ENCODE results near the gene CLTCL1. TPM values are rescaled to one million over a fixed set of nuclear protein-coding genes. Genes with fewer than 3 reads are reported as not detected.

Gene CLTCL1
- total RNA-seq = 10 to 100 TPM in 3 of 4 donors, 1 to 10 TPM in 1; 8.5 to 19.2 (median 12.8) TPM

DNA sequence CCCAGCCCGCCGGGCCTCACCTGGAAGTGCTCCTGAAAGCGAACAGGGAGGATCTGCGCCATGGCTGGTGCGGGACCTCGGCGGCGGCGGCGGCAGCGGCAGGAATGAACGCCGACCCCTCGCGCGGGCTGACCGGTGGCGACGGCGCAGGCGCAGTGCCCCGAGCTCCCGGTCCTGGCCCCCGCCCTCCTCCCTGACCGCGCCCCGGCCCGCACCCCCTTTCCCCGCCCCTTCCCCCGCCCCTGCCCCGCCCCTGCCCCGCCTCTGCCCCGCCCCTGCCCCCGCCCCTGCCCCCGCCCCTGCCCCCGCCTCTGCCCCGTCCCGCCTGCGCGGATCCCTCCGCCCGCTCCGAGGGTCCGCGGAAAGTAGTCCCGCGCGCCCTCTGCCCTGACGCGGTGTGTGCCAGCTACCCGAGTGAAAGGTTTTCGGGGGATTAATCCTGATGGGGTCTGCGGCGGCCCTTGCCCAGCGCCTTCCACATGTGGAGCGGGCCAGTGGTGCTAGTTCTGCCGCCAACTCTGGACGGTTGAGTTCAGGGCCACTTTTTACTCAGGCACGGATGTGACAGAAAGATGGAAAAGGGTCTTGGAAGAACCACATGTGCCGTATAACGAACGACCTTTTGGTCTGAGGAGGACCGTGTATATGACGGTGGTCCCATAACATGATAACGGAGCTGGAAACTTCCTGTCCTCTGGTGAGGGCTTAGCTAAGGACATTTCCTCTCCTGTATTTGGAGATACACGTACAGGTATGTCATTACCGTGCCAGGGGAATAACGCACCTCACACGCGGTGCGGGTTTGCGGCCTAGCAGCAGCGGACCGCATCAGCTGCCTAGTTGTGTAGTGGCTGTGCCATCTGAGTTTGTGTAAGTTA lies at the start of gene CLTCL1:
TSS of gene CLTCL1 (minus strand) at position 140 of the 878 bp plus-strand sequence. CDS start at position 62, 78 bp downstream.
- DNase-seq = peak; percentile 83 to 85
- intact Hi-C loops (cut with DNase I) = loop anchor here (5.0 kb wide), 1 partner anchor 115 kb away; the partner anchor contains the start of gene SLC25A1
- H3K9me3 ChIP-seq = no peaks in the 10 kb centered on the region
- 3 to 7% methylated on average over 16 to 22 of the region's 74 CpGs for WGBS, 2 donors
- peaks cover 15 to 24% of the 10 kb centered on the region in 2 donors for H3K4me1 ChIP-seq
- H3K36me3 ChIP-seq = no peaks in the 10 kb centered on the region
- TF ChIP-seq, protein P1, sequence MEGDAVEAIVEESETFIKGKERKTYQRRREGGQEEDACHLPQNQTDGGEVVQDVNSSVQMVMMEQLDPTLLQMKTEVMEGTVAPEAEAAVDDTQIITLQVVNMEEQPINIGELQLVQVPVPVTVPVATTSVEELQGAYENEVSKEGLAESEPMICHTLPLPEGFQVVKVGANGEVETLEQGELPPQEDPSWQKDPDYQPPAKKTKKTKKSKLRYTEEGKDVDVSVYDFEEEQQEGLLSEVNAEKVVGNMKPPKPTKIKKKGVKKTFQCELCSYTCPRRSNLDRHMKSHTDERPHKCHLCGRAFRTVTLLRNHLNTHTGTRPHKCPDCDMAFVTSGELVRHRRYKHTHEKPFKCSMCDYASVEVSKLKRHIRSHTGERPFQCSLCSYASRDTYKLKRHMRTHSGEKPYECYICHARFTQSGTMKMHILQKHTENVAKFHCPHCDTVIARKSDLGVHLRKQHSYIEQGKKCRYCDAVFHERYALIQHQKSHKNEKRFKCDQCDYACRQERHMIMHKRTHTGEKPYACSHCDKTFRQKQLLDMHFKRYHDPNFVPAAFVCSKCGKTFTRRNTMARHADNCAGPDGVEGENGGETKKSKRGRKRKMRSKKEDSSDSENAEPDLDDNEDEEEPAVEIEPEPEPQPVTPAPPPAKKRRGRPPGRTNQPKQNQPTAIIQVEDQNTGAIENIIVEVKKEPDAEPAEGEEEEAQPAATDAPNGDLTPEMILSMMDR (IDR thresholded peaks at IDR 0.05) = no peak
- peak in 1 of 2 donors; percentile 83 for TF ChIP-seq POLR2A (IDR thresholded peaks at IDR 0.05)
- no peaks in the 10 kb centered on the region for H3K27me3 ChIP-seq
- peak within 1 kb of the TSS; percentile 62 to 76 (median 63) for H3K27ac ChIP-seq
- H3K4me3 ChIP-seq (replicated peaks in 1 of 3) = peak within 1 kb of the TSS; percentile 57 to 98 (median 74)

DNA sequence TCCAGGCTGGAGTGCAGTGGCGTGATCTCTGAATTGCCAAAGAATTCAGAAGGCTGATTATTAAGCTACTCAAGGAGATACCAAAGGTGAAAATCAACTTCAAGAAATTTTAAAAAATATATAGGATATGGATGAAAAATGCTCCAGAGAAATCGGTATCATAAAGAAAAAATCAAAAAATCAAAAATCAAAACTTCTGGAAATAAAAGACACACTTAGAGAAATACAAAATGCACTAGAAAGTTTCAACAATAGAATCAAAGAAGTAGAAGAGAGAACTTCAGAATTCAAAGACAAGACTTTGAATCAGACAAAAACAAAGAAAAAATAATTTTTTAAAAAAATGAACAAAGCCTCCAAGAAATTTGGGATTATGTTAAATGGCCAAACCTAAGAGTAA lies 45.6 kb upstream of the CLTCL1 start:
- H3K27me3 ChIP-seq = no peaks in the 10 kb centered on the region
- H3K36me3 ChIP-seq = peaks cover 48 to 59% of the 10 kb centered on the region in 2 donors
- H3K27ac ChIP-seq = no peak overlapping the region
- no peaks in the 10 kb centered on the region for H3K4me1 ChIP-seq
- DNase-seq = no peak
- intact Hi-C loops (cut with DNase I) = no loop called here
- no peak overlapping the region for H3K4me3 ChIP-seq (replicated peaks in 1 of 3)
- TF ChIP-seq, protein P1 (IDR thresholded peaks at IDR 0.05) = no peak
- no peak for TF ChIP-seq POLR2A (IDR thresholded peaks at IDR 0.05)
- 98% methylated on average over 2 of the region's 2 CpGs for WGBS, 2 donors
- H3K9me3 ChIP-seq = no peaks in the 10 kb centered on the region

DNA sequence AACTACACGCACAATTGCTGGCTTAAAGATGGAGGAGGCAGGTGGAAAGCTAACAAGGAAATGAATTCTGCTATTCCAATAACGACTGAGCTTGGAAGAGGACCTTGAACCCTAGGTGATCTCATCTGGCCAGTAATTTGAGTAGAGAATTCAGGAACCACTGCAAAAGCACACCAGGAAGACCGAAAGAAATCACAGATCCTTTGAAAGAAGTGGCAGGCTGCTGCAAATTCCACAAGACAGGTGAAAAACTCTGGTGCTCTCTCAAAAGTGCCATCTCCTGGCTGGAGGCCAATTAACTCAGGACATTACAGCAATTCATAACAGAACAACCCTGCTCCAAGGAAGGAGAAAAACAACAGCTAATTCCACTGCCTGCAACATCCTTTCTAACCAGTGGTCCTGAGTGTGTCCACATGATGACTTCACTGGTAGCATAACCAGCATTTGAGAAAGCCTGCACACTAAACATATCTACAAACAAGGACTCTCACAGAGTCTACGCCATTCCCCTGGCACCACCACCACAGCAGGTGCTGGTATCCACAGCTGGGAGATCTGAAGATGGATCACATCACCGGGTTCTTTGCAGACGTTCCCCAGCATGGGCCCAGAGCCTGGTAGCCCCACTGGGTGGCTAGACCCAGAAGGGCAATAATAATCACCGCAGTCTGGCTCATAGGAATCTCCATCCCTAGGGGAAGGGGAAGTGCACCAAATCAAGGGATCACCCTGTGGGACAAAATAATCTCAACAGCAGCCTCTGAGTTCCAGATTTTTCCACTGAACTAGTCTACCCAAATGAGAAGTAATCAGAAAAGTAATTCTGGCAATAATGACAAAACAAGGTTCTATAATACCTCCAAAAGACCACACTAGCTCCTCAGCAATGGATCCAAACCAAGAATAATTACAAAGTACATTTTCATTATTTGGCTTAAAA lies 44.9 kb upstream of the CLTCL1 start:
- Histone ChIP-seq H3K4me1 (no peaks in the 10 kb centered on the region), H3K9me3 (no peaks in the 10 kb centered on the region), H3K27ac (no peak overlapping the region), H3K27me3 (no peaks in the 10 kb centered on the region), H3K36me3 (peaks cover 54 to 67% of the 10 kb centered on the region in 2 donors), H3K4me3 (replicated peaks in 1 of 3) (no peak overlapping the region)
- TF ChIP-seq, protein P1 (IDR thresholded peaks at IDR 0.05) = no peak
- TF ChIP-seq POLR2A (IDR thresholded peaks at IDR 0.05) = no peak
- WGBS, 2 donors = 92 to 94% methylated on average over 5 to 7 of the region's 7 CpGs
- intact Hi-C loops (cut with DNase I) = no loop called here
- no peak for DNase-seq

DNA sequence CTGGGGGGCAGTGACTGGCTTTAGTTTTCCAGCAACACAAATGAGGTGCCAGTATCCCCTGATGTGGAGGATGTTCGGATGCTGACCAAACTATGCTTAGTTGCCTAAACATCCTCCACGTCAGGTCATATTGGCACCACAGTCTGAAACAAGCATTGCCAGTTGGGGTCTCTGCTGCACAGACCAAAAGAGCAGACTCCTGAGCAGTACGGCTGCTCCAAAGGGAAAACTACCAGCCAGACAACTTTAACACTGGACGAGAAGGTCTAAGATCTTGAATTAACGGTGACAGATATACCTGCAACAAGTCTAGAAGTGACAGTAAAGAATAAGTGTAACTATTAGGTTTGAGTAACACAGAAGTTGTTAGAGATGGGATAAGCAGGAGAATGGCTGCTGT lies 40.5 kb upstream of the CLTCL1 start:
- TF ChIP-seq, protein P1 (IDR thresholded peaks at IDR 0.05) = no peak
- no peak for TF ChIP-seq POLR2A (IDR thresholded peaks at IDR 0.05)
- Histone ChIP-seq H3K4me3 (replicated peaks in 1 of 3) (no peak overlapping the region), H3K4me1 (peaks cover 9 to 17% of the 10 kb centered on the region in 2 donors), H3K36me3 (peaks cover 61 to 69% of the 10 kb centered on the region in 2 donors), H3K27me3 (no peaks in the 10 kb centered on the region), H3K9me3 (no peaks in the 10 kb centered on the region), H3K27ac (no peak overlapping the region)
- WGBS, 2 donors = 93 to 99% methylated on average over 5 of the region's 5 CpGs
- DNase-seq = no peak
- intact Hi-C loops (cut with DNase I) = no loop called here
